ENCODE data around the gene NOD1. TPM values are rescaled to one million over a fixed set of nuclear protein-coding genes. Genes with fewer than 3 reads are reported as not detected.
"Not testable (repeated sequence)": the region's sequence is repeated elsewhere in the genome, so short reads cannot be mapped to it uniquely, and the experiment has no call there.

Gene NOD1
- total and polyA plus RNA-seq, 3 experiments from 2014 or later: 8.4 to 8.8 (median 8.8) TPM

DNA sequence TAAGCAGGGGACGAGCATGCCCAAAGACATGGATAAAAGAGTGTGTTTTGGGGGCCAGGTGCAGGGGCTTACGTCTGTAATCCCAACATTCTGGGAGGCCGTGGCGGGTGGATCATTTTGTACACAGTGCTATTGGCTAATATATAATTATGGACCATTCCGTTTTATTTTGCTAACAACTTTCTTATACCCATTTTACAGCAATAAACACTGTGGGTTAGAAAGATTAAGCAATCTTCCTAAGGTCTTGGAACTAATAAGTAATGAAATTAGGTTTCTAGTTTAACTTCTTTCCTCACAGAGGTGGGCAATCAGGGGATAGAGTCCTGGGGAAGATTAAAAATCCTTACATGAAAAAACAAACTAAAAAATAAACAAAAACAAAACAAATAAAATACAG lies 22.7 kb upstream of the NOD1 start:
- H3K4me1 ChIP-seq (ENCODE audit: insufficient read depth, low read length): peaks cover 17% of the 10 kb centered on the region
- no peak for DNase-seq
- Mint-ChIP-seq H3K36me3 (peaks cover 9 to 35% (median 11%) of the 10 kb centered on the region in 3 donors), H3K4me3 (peak overlapping the region in 1 of 7 donors; percentile 46), H3K9me3 (no peaks in the 10 kb centered on the region), H3K4me1 (peaks cover 35 to 59% (median 39%) of the 10 kb centered on the region in 3 donors), H3K27me3 (peaks cover 0 to 2% of the 10 kb centered on the region in 2 donors), H3K27ac (peak overlapping the region in 1 of 8 donors; percentile 32)
- no peaks in the 10 kb centered on the region for H3K9me3 ChIP-seq (ENCODE audit: low read length)
- POLR2A ChIA-PET: no interaction called here
- no peaks in the 10 kb centered on the region for H3K27me3 ChIP-seq (ENCODE audit: insufficient read depth, low read length, poor library complexity, severe bottlenecking)
- CTCF ChIA-PET: no interaction called here
- no peak overlapping the region for H3K27ac ChIP-seq (ENCODE audit: low read depth, low read length)
- H3K36me3 ChIP-seq (ENCODE audit: insufficient read depth, low read length): peaks cover 2% of the 10 kb centered on the region
- no peak overlapping the region for H3K4me3 ChIP-seq (ENCODE audit: low read length)

DNA sequence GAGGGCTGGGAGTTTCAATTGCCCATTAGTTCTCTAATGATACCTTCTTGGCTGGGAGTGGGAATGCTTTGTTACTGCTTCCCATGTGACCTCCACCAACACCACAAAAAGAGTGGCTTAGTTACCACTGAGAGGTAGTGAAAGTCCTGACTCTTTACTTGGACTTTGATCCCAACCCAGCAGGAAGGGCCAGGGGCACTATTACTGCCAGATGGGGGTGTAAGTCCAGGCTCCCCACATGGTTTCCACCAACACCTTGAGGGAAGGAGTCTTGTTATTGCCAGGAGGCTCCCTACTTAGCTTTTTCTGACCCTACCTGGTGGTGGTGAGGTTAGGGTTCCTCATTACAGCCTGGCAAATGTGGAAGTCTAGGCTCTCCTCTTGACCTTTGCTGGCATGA lies 14.6 kb upstream of the NOD1 start:
- POLR2A ChIA-PET: no interaction called here
- Histone ChIP-seq H3K4me1 (ENCODE audit: insufficient read depth, low read length) (no peaks in the 10 kb centered on the region), H3K36me3 (ENCODE audit: insufficient read depth, low read length) (peaks cover 3% of the 10 kb centered on the region), H3K27ac (ENCODE audit: low read depth, low read length) (no peak overlapping the region), H3K27me3 (ENCODE audit: insufficient read depth, low read length, poor library complexity, severe bottlenecking) (no peaks in the 10 kb centered on the region), H3K9me3 (ENCODE audit: low read length) (no peaks in the 10 kb centered on the region), H3K4me3 (ENCODE audit: low read length) (no peak overlapping the region)
- Mint-ChIP-seq H3K4me3 (no peak overlapping the region), H3K36me3 (peaks cover 17 to 37% (median 19%) of the 10 kb centered on the region in 3 donors), H3K27me3 (peaks cover 0 to 5% of the 10 kb centered on the region in 2 donors), H3K27ac (no peak overlapping the region), H3K9me3 (peaks cover 9 to 20% (median 18%) of the 10 kb centered on the region in 5 donors), H3K4me1 (no peaks in the 10 kb centered on the region)
- CTCF ChIA-PET: no interaction called here
- no peak for DNase-seq

DNA sequence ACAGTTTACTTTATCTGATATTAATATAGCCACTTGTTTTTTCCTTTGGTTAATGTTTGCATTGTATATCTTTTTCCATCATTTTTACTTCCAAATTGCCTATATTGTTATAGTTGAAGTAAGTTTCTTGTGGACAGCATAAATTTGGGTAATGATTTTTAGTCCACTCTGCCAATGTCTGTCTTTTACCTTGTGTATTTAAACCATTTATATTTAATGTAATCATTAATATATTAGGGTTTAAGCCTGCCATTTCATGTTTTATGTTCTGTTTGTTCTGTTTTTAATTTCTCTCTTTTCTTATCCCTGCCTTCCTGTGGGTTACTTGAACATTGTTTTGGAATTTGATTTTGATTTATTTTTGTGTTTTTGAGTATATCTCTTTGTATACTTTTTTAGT lies 12.8 kb upstream of the NOD1 start:
- POLR2A ChIA-PET: no interaction called here
- H3K4me3 ChIP-seq (ENCODE audit: low read length): no peak overlapping the region
- Mint-ChIP-seq H3K4me1 (no peaks in the 10 kb centered on the region), H3K4me3 (no peak overlapping the region), H3K27ac (no peak overlapping the region), H3K27me3 (peaks cover 0 to 5% of the 10 kb centered on the region in 2 donors), H3K9me3 (peaks cover 9 to 20% (median 18%) of the 10 kb centered on the region in 5 donors), H3K36me3 (peaks cover 9 to 30% (median 10%) of the 10 kb centered on the region in 3 donors)
- no peak for DNase-seq
- peaks cover 2% of the 10 kb centered on the region for H3K36me3 ChIP-seq (ENCODE audit: insufficient read depth, low read length)
- CTCF ChIA-PET: no interaction called here
- no peaks in the 10 kb centered on the region for H3K27me3 ChIP-seq (ENCODE audit: insufficient read depth, low read length, poor library complexity, severe bottlenecking)
- H3K27ac ChIP-seq (ENCODE audit: low read depth, low read length): no peak overlapping the region
- H3K9me3 ChIP-seq (ENCODE audit: low read length): no peaks in the 10 kb centered on the region
- H3K4me1 ChIP-seq (ENCODE audit: insufficient read depth, low read length): no peaks in the 10 kb centered on the region

DNA sequence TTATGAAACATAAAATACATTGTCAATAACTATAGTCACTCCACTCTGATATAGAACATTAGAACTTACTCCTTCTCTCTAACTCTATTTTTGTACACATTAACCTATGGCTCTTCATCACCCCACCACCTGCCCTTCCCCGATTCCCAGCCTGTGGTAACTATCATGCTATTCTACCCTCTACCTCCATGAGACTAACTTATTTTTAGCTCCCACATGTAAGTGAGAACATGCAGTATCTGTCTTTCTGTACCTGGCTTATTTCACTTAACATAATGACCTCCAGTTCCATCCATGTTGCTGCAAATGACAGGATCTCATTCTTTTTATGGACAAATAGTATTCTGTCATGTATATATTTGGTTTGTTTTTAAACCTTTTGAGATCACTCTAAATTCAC lies 8.8 kb upstream of the NOD1 start:
- H3K27ac Mint-ChIP-seq: no peak overlapping the region
- ChIA-PET CTCF (no interaction called here), POLR2A (no interaction called here)
- DNase-seq: no peak
- Histone ChIP-seq H3K27ac (ENCODE audit: low read depth, low read length) (no peak overlapping the region), H3K27me3 (ENCODE audit: insufficient read depth, low read length, poor library complexity, severe bottlenecking) (no peaks in the 10 kb centered on the region), H3K4me3 (ENCODE audit: low read length) (no peak overlapping the region), H3K9me3 (ENCODE audit: low read length) (no peaks in the 10 kb centered on the region), H3K36me3 (ENCODE audit: insufficient read depth, low read length) (no peaks in the 10 kb centered on the region), H3K4me1 (ENCODE audit: insufficient read depth, low read length) (no peaks in the 10 kb centered on the region)
- H3K9me3 Mint-ChIP-seq: peaks cover 9 to 16% (median 12%) of the 10 kb centered on the region in 5 donors
- no peak overlapping the region for H3K4me3 Mint-ChIP-seq
- H3K36me3 Mint-ChIP-seq: peaks cover 0 to 12% (median 1%) of the 10 kb centered on the region in 3 donors
- H3K4me1 Mint-ChIP-seq: no peaks in the 10 kb centered on the region
- H3K27me3 Mint-ChIP-seq: peaks cover 0 to 3% of the 10 kb centered on the region in 2 donors

DNA sequence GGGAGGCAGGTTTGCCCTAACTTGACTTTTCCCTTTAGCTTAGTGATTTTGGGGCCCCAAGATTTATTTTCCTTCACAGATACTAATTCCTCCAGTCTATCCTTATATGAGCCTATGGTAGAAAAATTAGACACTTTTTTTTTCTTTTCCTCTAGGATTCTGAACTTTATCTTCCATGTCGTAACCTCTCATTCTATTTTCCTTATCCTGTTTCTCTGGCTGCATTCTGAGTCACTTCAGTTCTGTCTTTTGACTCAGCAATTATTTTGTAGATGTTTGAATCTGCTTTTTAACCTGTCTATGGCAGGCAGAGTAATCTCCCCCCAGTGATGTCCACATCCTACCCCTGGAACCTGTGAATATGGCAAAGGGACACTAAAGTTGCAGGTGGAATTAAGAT lies 7.1 kb upstream of the NOD1 start:
- POLR2A ChIA-PET: no interaction called here
- Histone ChIP-seq H3K36me3 (ENCODE audit: insufficient read depth, low read length) (no peaks in the 10 kb centered on the region), H3K27ac (ENCODE audit: low read depth, low read length) (no peak overlapping the region), H3K27me3 (ENCODE audit: insufficient read depth, low read length, poor library complexity, severe bottlenecking) (no peaks in the 10 kb centered on the region), H3K4me1 (ENCODE audit: insufficient read depth, low read length) (no peaks in the 10 kb centered on the region), H3K4me3 (ENCODE audit: low read length) (no peak overlapping the region), H3K9me3 (ENCODE audit: low read length) (no peaks in the 10 kb centered on the region)
- no peaks in the 10 kb centered on the region for H3K9me3 Mint-ChIP-seq
- no peaks in the 10 kb centered on the region for H3K27me3 Mint-ChIP-seq
- DNase-seq: no peak
- H3K36me3 Mint-ChIP-seq: no peaks in the 10 kb centered on the region
- H3K4me1 Mint-ChIP-seq: no peaks in the 10 kb centered on the region
- H3K4me3 Mint-ChIP-seq: no peak overlapping the region
- H3K27ac Mint-ChIP-seq: no peak overlapping the region
- CTCF ChIA-PET: no interaction called here

GRCh38 chr7:30481416-30481815 lies 2.8 kb upstream of the NOD1 start:
- CTCF ChIA-PET, H3K4me3 Mint-ChIP-seq, POLR2A ChIA-PET: not testable (repeated sequence)

DNA sequence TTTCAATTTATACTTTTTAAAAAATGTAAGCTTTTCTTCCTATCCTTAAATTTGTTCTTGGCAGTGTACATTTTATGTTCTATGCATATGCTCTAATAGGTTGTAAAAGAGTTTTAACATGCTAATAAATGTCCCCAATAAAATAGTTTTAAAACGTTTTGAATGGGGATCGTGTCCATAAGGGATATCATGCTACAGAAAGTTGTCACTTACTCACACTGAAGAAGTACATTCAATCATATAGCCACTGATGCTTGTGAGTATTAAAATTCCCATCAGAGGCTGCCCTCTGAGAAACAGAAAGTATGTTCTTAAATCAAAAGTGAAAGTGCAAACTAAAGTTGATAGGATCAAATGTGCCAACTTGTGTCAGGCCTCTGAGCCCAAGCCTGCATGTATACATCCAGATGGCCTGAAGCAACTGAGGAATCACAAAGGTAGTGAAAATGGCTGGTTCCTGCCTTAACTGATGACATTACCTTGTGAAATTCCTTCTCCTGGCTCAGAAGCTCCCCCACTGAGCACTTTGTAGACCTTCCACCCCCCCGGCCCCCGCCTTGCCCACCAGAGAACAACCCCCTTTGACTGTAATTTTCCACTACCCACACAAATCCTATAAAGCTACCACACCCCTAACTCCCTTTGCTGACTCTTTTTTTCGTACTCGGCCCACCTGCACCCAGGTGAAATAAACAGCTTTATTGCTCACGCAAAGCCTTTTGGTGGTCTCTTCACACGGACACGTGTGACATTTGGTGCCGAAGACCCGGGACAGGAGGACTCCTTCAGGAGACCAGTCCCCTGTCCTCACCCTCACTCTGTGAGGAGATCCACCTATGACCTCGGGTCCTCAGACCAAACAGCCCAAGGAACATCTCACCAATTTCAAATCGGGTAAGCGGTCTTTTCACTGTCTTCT lies 877 bp upstream of the NOD1 start:
- H3K27ac Mint-ChIP-seq: peak overlapping the region in 6 of 8 donors; percentile 72 to 96 (median 91)
- peak overlapping the region; percentile 63 for H3K27ac ChIP-seq (ENCODE audit: low read depth, low read length)
- POLR2A ChIA-PET: interaction anchor here (0.6 to 2.0 kb wide), 5 partner anchors 18 to 622 kb away, joined by 3 to 5 read pairs (median 3); partner anchors contain the start of gene GARS1

More at GRCh38 chr7:30481416-30481815, 2.8 kb upstream of the NOD1 start:
- H3K27me3 ChIP-seq (ENCODE audit: insufficient read depth, low read length, poor library complexity, severe bottlenecking); H3K9me3 ChIP-seq (ENCODE audit: low read length); H3K36me3 Mint-ChIP-seq; H3K4me3 ChIP-seq (ENCODE audit: low read length); DNase-seq; H3K36me3 ChIP-seq (ENCODE audit: insufficient read depth, low read length); H3K9me3 Mint-ChIP-seq; H3K27me3 Mint-ChIP-seq; H3K27ac ChIP-seq (ENCODE audit: low read depth, low read length); H3K27ac Mint-ChIP-seq: not testable (repeated sequence)
- peaks cover 20 to 30% (median 22%) of the 10 kb centered on the region in 3 donors for H3K4me1 Mint-ChIP-seq
- peaks cover 28% of the 10 kb centered on the region for H3K4me1 ChIP-seq (ENCODE audit: insufficient read depth, low read length)

GRCh38 chr7:30476459-30477145 lies 2.0 kb downstream of the NOD1 start:
- H3K4me1 ChIP-seq (ENCODE audit: insufficient read depth, low read length): peaks cover 40% of the 10 kb centered on the region
- peaks cover 0 to 14% (median 3%) of the 10 kb centered on the region in 3 donors for H3K36me3 Mint-ChIP-seq
- H3K27me3 Mint-ChIP-seq: no peaks in the 10 kb centered on the region
- no peak for DNase-seq
- ChIA-PET CTCF (no interaction called here), POLR2A (no interaction called here)
- no peaks in the 10 kb centered on the region for H3K9me3 ChIP-seq (ENCODE audit: low read length)
- no peak overlapping the region for H3K27ac ChIP-seq (ENCODE audit: low read depth, low read length)
- H3K27ac Mint-ChIP-seq: peak overlapping the region in 5 of 8 donors; percentile 9 to 78 (median 62)
- no peak overlapping the region for H3K4me3 ChIP-seq (ENCODE audit: low read length)
- peaks cover 64 to 76% (median 65%) of the 10 kb centered on the region in 3 donors for H3K4me1 Mint-ChIP-seq
- H3K9me3 Mint-ChIP-seq: no peaks in the 10 kb centered on the region
- H3K27me3 ChIP-seq (ENCODE audit: insufficient read depth, low read length, poor library complexity, severe bottlenecking): no peaks in the 10 kb centered on the region
- no peaks in the 10 kb centered on the region for H3K36me3 ChIP-seq (ENCODE audit: insufficient read depth, low read length)
- peak overlapping the region in 6 of 7 donors; percentile 21 to 98 (median 70) for H3K4me3 Mint-ChIP-seq

More for the DNA sequence above, 877 bp upstream of the NOD1 start:
- CTCF ChIA-PET: no interaction called here
- no peaks in the 10 kb centered on the region for H3K27me3 ChIP-seq (ENCODE audit: insufficient read depth, low read length, poor library complexity, severe bottlenecking)
- H3K9me3 Mint-ChIP-seq: no peaks in the 10 kb centered on the region
- H3K36me3 ChIP-seq (ENCODE audit: insufficient read depth, low read length): no peaks in the 10 kb centered on the region
- peaks cover 30% of the 10 kb centered on the region for H3K4me1 ChIP-seq (ENCODE audit: insufficient read depth, low read length)
- no peaks in the 10 kb centered on the region for H3K27me3 Mint-ChIP-seq
- no peaks in the 10 kb centered on the region for H3K9me3 ChIP-seq (ENCODE audit: low read length)
- peaks cover 0 to 10% (median 0%) of the 10 kb centered on the region in 3 donors for H3K36me3 Mint-ChIP-seq
- peak in 3 of 5 donors; percentile 45 to 49 (median 46) for DNase-seq
- peaks cover 37 to 49% (median 41%) of the 10 kb centered on the region in 3 donors for H3K4me1 Mint-ChIP-seq
- peak overlapping the region in 5 of 7 donors; percentile 92 to 98 (median 95) for H3K4me3 Mint-ChIP-seq
- peak overlapping the region; percentile 96 for H3K4me3 ChIP-seq (ENCODE audit: low read length)

Measured in CD8-positive, alpha-beta memory T cell (primary cell).